ENCODE results near the gene ARFRP1. TPM values are rescaled to one million over a fixed set of nuclear protein-coding genes. Genes with fewer than 3 reads are reported as not detected.
A peak's percentile ranks its signal among the peaks of the same experiment; 100 is the strongest.

ARFRP1 gene
- total and polyA plus RNA-seq, 2 of the 13 experiments (the other 11 are each of a cell fraction or from before 2014, with no cell fraction given): 32.0 to 51.1 TPM

- ChIA-PET POLR2A (no interaction called here), CTCF (ENCODE audit: low intra/inter-chr PET ratio, low total read pairs) (no interaction called here)
- H3K4me2 ChIP-seq (ENCODE audit: low read depth, low read length): no peak overlapping the region
- H2AFZ ChIP-seq (ENCODE audit: low read length): no peak overlapping the region
- intact Hi-C loops (cut with micrococcal nuclease; ENCODE audit: unreplicated experiment) (no loop called here), in situ Hi-C loops (cut with HindIII; ENCODE audit: extremely low pct_ligation_motif_present, low pct_unique_long_range_greater_than_20kb) (no loop called here)
- TF ChIP-seq FOXO4 (CRISPR knock-in tag; conservative IDR thresholded peaks at IDR 0.05) (0 out of 2 replicates have a peak, but pooled peaks have one; percentile 46), ASH2L (IDR thresholded peaks at IDR 0.05; ENCODE audit: insufficient read length, low read depth, low read length) (no peak)
- H3K79me2 ChIP-seq (ENCODE audit: insufficient read depth, low read length): peaks cover 9% of the 10 kb centered on the region
- peaks cover 15% of the 10 kb centered on the region for H3K4me1 ChIP-seq (ENCODE audit: insufficient read depth, low read length)
- no peak overlapping the region for H3K4me3 ChIP-seq (replicated peaks in 1 of 3; ENCODE audit: insufficient read depth in 1 of 3, low read depth in 2 of 3, low read length in 3 of 3)
- DNase-seq (ENCODE audit: low spot score): no peak
- peaks cover 41 to 68% of the 10 kb centered on the region in 2 experiments for H3K36me3 ChIP-seq (replicated peaks in 1 of 2; ENCODE audit: control insufficient read depth in 1 of 2, insufficient read depth in 2 of 2, low read length in 2 of 2)
- no TSS peak for BruUV-seq (replicated peaks)
- WGBS (ENCODE audit: low lambda C conversion rate): 97% methylated on average over 16 of the region's 22 CpGs
- no peak overlapping the region for H3K27ac ChIP-seq (ENCODE audit: extremely low read length, insufficient read depth, low read length)
- H3K27me3 ChIP-seq (ENCODE audit: control insufficient read depth in 1 of 2, insufficient read depth in 2 of 2, low read length in 2 of 2): no peaks in the 10 kb centered on the region
- H3K9ac ChIP-seq (ENCODE audit: insufficient read depth, low read depth, low read length): no peak overlapping the region
- ATAC-seq: no peak; the same call in 2 of the 3 replicates
- no peak for FAIRE-seq
- H3K9me3 ChIP-seq (ENCODE audit: low read length): no peaks in the 10 kb centered on the region
- H4K20me1 ChIP-seq (ENCODE audit: insufficient read depth, low read length): no peaks in the 10 kb centered on the region
These were observed 43.5 kb downstream of the ARFRP1 start for GRCh38 chr20:63664143-63664851.

DNA sequence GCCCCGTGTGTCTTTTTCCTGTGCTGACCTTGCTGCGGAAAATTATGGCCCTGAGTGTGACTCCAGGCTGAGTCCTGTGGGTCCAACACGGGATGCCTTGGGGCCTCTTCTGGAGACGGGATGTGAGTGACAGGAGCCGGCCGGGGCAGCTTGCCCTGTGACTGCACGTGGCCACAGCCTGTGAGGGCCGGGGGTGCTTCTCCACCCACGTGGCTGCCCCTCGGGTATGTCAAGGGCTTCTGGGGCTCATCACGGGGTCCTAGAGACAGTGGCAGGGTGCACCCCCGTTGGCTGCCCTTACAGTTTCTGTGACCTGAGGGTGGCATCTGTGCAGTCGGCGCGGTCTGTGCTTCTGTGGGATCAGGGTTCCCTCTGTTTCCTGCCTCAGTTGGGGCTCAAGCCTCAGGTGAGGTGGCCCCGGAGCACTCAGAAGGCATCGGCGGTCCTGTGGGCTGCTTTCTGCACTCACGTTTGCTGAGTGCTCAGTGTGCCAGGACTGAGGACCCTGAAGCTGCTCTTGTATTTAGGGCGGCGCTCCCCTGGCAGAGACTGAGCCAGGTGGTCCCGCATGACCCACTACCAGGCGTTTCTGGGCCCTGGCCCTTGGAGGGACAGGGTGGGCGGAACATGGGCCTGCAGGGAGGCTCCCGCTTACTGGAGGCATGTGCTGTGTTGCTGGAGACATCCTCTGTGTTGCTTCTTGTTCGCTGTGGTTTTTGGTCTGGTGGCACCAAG is 44.3 kb downstream of the ARFRP1 start:
- ATAC-seq (no peak), DNase-seq (ENCODE audit: low spot score) (no peak), FAIRE-seq (no peak)
- Histone ChIP-seq H3K9ac (ENCODE audit: insufficient read depth, low read depth, low read length) (no peak overlapping the region), H3K4me3 (replicated peaks in 1 of 3; ENCODE audit: insufficient read depth in 1 of 3, low read depth in 2 of 3, low read length in 3 of 3) (no peak overlapping the region), H3K27me3 (ENCODE audit: control insufficient read depth in 1 of 2, insufficient read depth in 2 of 2, low read length in 2 of 2) (no peaks in the 10 kb centered on the region; a peak in 1 of 5 replicates), H3K9me3 (ENCODE audit: low read length) (no peaks in the 10 kb centered on the region), H3K36me3 (replicated peaks in 1 of 2; ENCODE audit: control insufficient read depth in 1 of 2, insufficient read depth in 2 of 2, low read length in 2 of 2) (peaks cover 39 to 60% of the 10 kb centered on the region in 2 experiments), H2AFZ (ENCODE audit: low read length) (no peak overlapping the region), H3K4me2 (ENCODE audit: low read depth, low read length) (no peak overlapping the region), H4K20me1 (ENCODE audit: insufficient read depth, low read length) (no peaks in the 10 kb centered on the region), H3K79me2 (ENCODE audit: insufficient read depth, low read length) (peaks cover 17% of the 10 kb centered on the region), H3K27ac (ENCODE audit: extremely low read length, insufficient read depth, low read length) (no peak overlapping the region), H3K4me1 (ENCODE audit: insufficient read depth, low read length) (peaks cover 20% of the 10 kb centered on the region)
- ChIA-PET CTCF (ENCODE audit: low intra/inter-chr PET ratio, low total read pairs) (no interaction called here), POLR2A (no interaction called here)
- peak; percentile 38 for TF ChIP-seq AGO2 (optimal IDR thresholded peaks at IDR 0.05; ENCODE audit: low read depth, low read length)
- TF ChIP-seq DNMT1 (CRISPR knock-in tag; IDR thresholded peaks at IDR 0.05): no peak
- WGBS (ENCODE audit: low lambda C conversion rate): 96% methylated on average over 26 of the region's 26 CpGs
- BruUV-seq (replicated peaks): no TSS peak
- in situ Hi-C loops (cut with HindIII; ENCODE audit: extremely low pct_ligation_motif_present, low pct_unique_long_range_greater_than_20kb) (no loop called here), intact Hi-C loops (cut with micrococcal nuclease; ENCODE audit: unreplicated experiment) (no loop called here)
